Stimulated activated CD4-positive, alpha-beta T cell treated with anti-CD3 and anti-CD28 coated beads, Interleukin-2, amount 100 ng/mL, for 4 hours (primary cell): ENCODE data around the gene ARPC5.

Experiments
- DNase-seq: peaks from one replicate; pipeline ENCODE4 v3.0.0-alpha.2; 2020; ENCODE audit warnings: low read depth

Gene ARPC5

GRCh38 chr1:183609759-183610452, 25.7 kb downstream of the ARPC5 start:
- no peak for DNase-seq

GRCh38 chr1:183609313-183609712, 26.3 kb downstream of the ARPC5 start:
- DNase-seq: no peak

- no peak for DNase-seq
Measured at GRCh38 chr1:183607322-183607980, 28.1 kb downstream of the ARPC5 start.

- no peak for DNase-seq
Measured at GRCh38 chr1:183605904-183606303, 29.7 kb downstream of the ARPC5 start.

- no peak for DNase-seq
Measured at GRCh38 chr1:183604815-183605214, 30.8 kb downstream of the ARPC5 start.

- DNase-seq: no peak
Measured at GRCh38 chr1:183604038-183604808, 31.4 kb downstream of the ARPC5 start.

- no peak for DNase-seq
Measured at GRCh38 chr1:183602510-183602909, 33.1 kb downstream of the ARPC5 start.

GRCh38 chr1:183600634-183601033, 34.9 kb downstream of the ARPC5 start:
- no peak for DNase-seq

- no peak for DNase-seq
Measured at GRCh38 chr1:183600136-183600535, 35.4 kb downstream of the ARPC5 start.

GRCh38 chr1:183598386-183598785, 37.2 kb downstream of the ARPC5 start:
- DNase-seq: no peak

GRCh38 chr1:183597656-183598347, 37.8 kb downstream of the ARPC5 start:
- no peak for DNase-seq

GRCh38 chr1:183596500-183596899, 39.1 kb downstream of the ARPC5 start:
- DNase-seq: no peak

- DNase-seq: no peak
Measured at GRCh38 chr1:183595537-183595936, 40.0 kb downstream of the ARPC5 start.

- DNase-seq: no peak
Measured at GRCh38 chr1:183593356-183593755, 42.2 kb downstream of the ARPC5 start.

GRCh38 chr1:183592733-183593132, 42.9 kb downstream of the ARPC5 start:
- no peak for DNase-seq

- peak; percentile 19 for DNase-seq
Measured at GRCh38 chr1:183590244-183591191, 45.1 kb downstream of the ARPC5 start, which contains the start of gene NCF2. TSS of gene NCF2 (minus strand) at chr1:183590459. CDS start at chr1:183590329, 130 bp downstream.

GRCh38 chr1:183589874-183590243, 45.7 kb downstream of the ARPC5 start:
- DNase-seq: no peak

GRCh38 chr1:183589384-183589783, 46.2 kb downstream of the ARPC5 start:
- no peak for DNase-seq

- no peak for DNase-seq
Measured at GRCh38 chr1:183588827-183589226, 46.8 kb downstream of the ARPC5 start.

GRCh38 chr1:183586926-183587325, 48.7 kb downstream of the ARPC5 start:
- DNase-seq: no peak

GRCh38 chr1:183586455-183586854, 49.1 kb downstream of the ARPC5 start:
- DNase-seq: no peak
